NCI-H82 treated with DMSO at 0.1 percent for 48 hours (cell line): ENCODE data around the gene PCDH1.
"Not testable (repeated sequence)": the region's sequence is repeated elsewhere in the genome, so short reads cannot be mapped to it uniquely, and the experiment has no call there.

Source experiments
- DNase-seq: peaks from one replicate; lab custom pipeline; 2025; ENCODE audit not compliant: unreplicated experiment; lab: John Stamatoyannopoulos, UW

PCDH1 gene

GRCh38 chr5:141902015-141902814 lies 24.0 kb upstream of the PCDH1 start:
- no peak for DNase-seq

DNA sequence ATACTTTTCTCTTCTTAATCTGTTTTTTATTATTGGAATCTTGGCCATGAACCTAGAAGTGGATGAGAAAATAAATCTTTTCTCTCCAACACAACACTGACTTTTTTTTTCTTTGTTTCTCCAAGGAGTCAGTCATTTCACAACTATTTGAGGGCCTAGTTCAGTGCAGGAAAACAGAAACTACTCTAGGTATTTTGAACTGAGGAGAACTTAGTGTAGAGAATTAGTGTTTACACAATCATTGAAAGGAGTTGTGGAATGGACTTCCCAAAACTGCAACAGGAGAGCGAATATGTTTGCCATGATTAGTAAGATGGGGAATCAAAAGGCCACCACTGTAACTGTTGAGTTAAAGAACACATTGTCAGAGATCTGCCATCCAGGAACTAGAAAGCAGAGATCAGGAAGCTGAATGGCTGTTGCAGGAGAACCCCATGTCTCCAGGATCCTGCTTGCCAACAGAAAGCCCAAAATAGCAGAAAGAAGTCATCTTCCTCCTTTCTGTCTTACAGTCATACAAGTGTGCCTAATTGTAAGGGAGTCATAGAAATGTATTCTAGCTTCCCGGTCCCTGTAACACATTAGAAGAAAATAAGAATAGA lies 20.3 kb upstream of the PCDH1 start:
- no peak for DNase-seq

DNA sequence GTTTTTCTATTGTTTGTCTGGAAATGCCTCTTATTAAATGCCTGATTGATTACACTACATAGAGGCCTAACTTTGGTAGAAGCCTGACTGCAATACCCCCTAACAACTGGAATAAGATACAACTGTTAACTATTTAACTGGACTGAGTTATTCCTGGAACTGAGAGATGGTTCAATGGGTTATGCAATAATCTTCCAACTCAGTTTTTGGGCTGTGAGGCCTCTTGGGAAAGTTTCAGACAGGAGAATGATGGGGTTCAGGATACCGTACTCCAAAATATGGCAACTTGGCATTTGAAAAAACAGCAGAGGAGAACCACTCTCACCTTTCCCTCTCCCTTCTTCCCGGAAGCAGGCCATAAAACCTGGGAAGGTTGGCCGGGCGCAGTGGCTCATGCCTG lies 19.2 kb upstream of the PCDH1 start:
- no peak for DNase-seq

DNA sequence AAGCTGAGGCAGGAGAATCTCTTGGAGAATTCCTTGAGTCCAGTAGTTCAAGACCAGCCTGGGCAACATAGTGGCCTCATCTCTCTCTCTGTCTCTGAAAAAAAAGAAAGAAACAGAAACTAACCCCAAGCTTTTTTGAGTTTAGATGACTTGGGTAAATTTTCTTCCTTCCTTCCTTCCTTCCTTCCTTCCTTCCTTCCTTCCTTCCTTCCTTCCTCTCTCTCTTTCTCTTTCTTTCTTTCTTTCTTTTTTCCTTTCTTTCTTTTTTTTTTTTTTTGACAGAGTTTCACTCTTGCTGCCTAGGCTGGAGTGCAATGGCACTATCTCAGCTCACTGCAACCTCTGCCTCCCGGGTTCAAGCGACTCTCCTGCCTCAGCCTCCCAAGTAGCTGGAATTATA lies 12.2 kb upstream of the PCDH1 start:
- not testable (repeated sequence) for DNase-seq

GRCh38 chr5:141889282-141889871 lies 11.2 kb upstream of the PCDH1 start:
- DNase-seq: no peak

DNA sequence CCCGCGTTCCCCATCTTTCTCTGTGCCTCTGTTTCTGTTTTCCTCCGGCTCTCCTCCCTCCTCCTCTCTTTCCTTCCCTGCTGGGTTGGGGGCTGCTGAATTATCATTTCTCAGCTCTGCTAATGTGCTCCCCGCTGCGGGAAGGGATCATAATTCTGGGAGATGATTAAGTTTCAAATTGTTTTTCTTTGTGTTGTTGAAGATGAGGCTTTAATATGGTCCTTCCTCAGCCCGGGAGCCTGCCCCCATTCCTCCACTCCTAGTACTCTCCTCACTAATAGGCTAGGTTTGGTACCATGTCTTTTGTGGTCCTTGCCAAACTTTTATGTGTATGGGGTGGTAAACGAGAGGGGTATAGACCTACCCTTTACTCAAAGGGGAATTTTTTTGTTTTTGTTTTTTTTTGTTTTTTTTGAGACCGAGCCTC lies 5.7 kb upstream of the PCDH1 start:
- no peak for DNase-seq

- DNase-seq: no peak
Measured at GRCh38 chr5:141883184-141883891, 5.1 kb upstream of the PCDH1 start.

- DNase-seq: no peak
Measured at GRCh38 chr5:141882594-141883183, 4.5 kb upstream of the PCDH1 start.

- DNase-seq: no peak
Measured at GRCh38 chr5:141881886-141882285, 3.7 kb upstream of the PCDH1 start.

GRCh38 chr5:141880961-141881801 lies 3.0 kb upstream of the PCDH1 start:
- DNase-seq: no peak

- no peak for DNase-seq
Measured at GRCh38 chr5:141879941-141880738, 1.9 kb upstream of the PCDH1 start.

GRCh38 chr5:141879426-141879759 lies 1.2 kb upstream of the PCDH1 start:
- no peak for DNase-seq

DNA sequence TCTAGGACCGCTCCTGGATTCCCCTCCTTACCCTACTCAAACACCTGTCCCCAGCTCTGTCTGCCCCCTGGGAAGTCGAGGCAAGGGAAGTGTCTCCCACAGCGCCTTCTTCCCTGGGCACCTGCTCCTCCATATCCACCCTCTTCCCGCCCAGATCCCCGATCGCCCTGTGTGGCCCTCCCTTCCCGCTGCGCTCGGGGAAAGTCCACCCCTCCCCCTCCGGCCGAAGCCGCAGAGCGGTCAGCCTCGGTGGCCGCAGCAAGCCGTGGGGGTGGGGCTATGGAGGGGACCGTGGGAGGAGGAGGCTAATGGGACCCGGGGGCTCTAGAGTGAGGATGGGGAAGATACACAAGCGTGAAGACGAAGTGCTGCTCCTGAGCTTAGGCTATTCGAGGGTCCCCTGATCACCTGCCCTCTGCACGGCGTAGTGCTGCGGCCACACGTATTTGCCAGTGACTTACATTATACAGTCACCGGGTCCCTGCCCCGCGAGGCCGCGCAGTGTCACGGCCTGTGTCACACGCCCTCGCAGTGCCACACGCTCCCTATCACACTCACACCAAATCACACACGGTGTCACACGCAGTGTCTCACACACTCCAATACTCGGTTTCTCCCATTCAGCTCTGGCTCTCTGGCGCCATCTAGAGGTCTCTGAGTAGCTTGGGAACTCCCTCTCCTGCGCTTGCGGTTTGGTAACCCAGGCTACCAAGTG lies 658 bp upstream of the PCDH1 start:
- DNase-seq: peak; percentile 38

- no peak for DNase-seq
Measured at GRCh38 chr5:141877356-141878185, 639 bp downstream of the PCDH1 start.

DNA sequence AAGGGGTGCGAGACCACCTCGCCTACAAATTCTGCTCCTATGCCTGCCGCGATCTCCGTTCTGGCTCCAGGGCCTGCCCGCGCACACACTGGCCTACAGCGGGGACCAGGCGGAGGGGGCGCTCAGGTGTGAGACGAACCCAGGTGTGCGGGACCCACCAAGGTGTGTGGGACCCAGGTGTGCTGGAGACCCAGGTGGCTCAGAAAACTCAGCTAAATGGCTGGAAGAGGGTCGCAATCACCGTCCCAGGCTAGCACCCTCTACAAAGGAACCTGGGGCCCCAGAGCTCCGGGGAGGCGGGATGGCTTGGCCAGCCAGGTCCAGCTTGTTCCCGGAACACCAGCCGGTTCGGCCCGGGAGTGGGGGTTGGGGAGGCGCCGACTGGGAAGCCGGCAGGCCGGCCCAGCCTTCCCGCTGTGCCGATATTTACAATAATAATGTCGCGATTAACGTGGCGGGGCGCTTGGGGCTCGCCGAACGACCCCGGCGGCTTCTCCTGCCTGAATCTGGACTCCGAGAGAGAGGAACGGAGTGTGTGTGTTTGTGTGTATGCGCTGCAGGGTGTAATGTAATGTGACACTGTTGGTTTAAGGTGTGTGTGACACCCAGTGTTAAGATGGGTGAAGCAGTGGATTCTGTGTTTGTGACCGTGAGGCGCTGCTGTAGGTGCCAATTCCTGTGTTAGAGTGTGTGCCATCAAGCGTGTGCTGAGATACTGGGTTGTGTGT lies 1.4 kb downstream of the PCDH1 start:
- no peak for DNase-seq

- DNase-seq: no peak
Measured at GRCh38 chr5:141875795-141876627, 2.2 kb downstream of the PCDH1 start.
